Measurements from ENCODE around the gene ADPRHL1.

The ADPRHL1 gene

GRCh38 chr13:113414335-113414734 lies 39.0 kb downstream of the ADPRHL1 start:
- DNase-seq = no peak

- DNase-seq = no peak
These were observed 39.4 kb downstream of the ADPRHL1 start for GRCh38 chr13:113413898-113414282.

- DNase-seq = no peak
These were observed 40.0 kb downstream of the ADPRHL1 start for GRCh38 chr13:113413178-113413897.

GRCh38 chr13:113412440-113412839 lies 40.8 kb downstream of the ADPRHL1 start:
- no peak for DNase-seq

GRCh38 chr13:113411216-113412023 lies 41.9 kb downstream of the ADPRHL1 start:
- no peak for DNase-seq

- no peak for DNase-seq
These were observed 42.7 kb downstream of the ADPRHL1 start for GRCh38 chr13:113410472-113411201.

- no peak for DNase-seq
These were observed 44.7 kb downstream of the ADPRHL1 start for GRCh38 chr13:113408562-113408961.

GRCh38 chr13:113407531-113408393 lies 45.5 kb downstream of the ADPRHL1 start:
- no peak for DNase-seq

- DNase-seq = no peak
These were observed 46.2 kb downstream of the ADPRHL1 start for GRCh38 chr13:113407103-113407530.

- DNase-seq = no peak
These were observed 46.8 kb downstream of the ADPRHL1 start for GRCh38 chr13:113406321-113407102.

- no peak for DNase-seq
These were observed 47.6 kb downstream of the ADPRHL1 start for GRCh38 chr13:113405481-113406300.

GRCh38 chr13:113404723-113405471 lies 48.4 kb downstream of the ADPRHL1 start:
- no peak for DNase-seq

GRCh38 chr13:113404366-113404722 lies 48.9 kb downstream of the ADPRHL1 start:
- no peak for DNase-seq

GRCh38 chr13:113403255-113404104 lies 49.8 kb downstream of the ADPRHL1 start:
- no peak for DNase-seq

GRCh38 chr13:113402471-113403254 lies 50.6 kb downstream of the ADPRHL1 start:
- no peak for DNase-seq

- DNase-seq = no peak
These were observed 51.6 kb downstream of the ADPRHL1 start for GRCh38 chr13:113401452-113402415.
